Ishikawa (cell line): ENCODE measurements around the gene CHN1.

Source experiments
- CEBPB ChIP-seq: IDR thresholded peaks from 2 replicates; pipeline ENCODE4 v1.6.1; 2012
- CREB1 ChIP-seq: IDR thresholded peaks from 2 replicates; pipeline ENCODE4 v1.6.1; 2012; ENCODE audit warnings: low read depth
- EGR1 ChIP-seq: IDR thresholded peaks from 2 replicates; pipeline ENCODE4 v1.6.1; 2012
- EP300 ChIP-seq: IDR thresholded peaks from 2 replicates; pipeline ENCODE4 v1.6.1; 2012; ENCODE audit warnings: borderline replicate concordance
- FOXM1 ChIP-seq: IDR thresholded peaks from 2 replicates; pipeline ENCODE4 v1.6.1; 2012; ENCODE audit warnings: low read depth, borderline replicate concordance
- MAX ChIP-seq: IDR thresholded peaks from 2 replicates; pipeline ENCODE4 v1.6.1; 2012
- NFIC ChIP-seq: IDR thresholded peaks from 2 replicates; pipeline ENCODE4 v1.6.1; 2012
- RAD21 ChIP-seq: IDR thresholded peaks from 2 replicates; pipeline ENCODE4 v1.6.1; 2012; ENCODE audit warnings: low read depth
- TAF1 ChIP-seq: IDR thresholded peaks from 2 replicates; pipeline ENCODE4 v1.6.1; 2012; ENCODE audit warnings: low read depth, mild to moderate bottlenecking
- TCF12 ChIP-seq: IDR thresholded peaks from 2 replicates; pipeline ENCODE4 v1.6.1; 2012; ENCODE audit warnings: low read depth
- TEAD4 ChIP-seq: IDR thresholded peaks from 2 replicates; pipeline ENCODE4 v1.6.1; 2012
- USF1 ChIP-seq: IDR thresholded peaks from 2 replicates; pipeline ENCODE4 v1.6.1; 2012
- YY1 ChIP-seq: IDR thresholded peaks from 2 replicates; pipeline ENCODE4 v1.6.1; 2012; ENCODE audit warnings: low read depth
- ZBTB7A ChIP-seq: IDR thresholded peaks from 2 replicates; pipeline ENCODE4 v1.6.1; 2012; ENCODE audit warnings: low read depth
- TF ChIP-seq, protein P1 (sequence below): IDR thresholded peaks from 2 replicates; pipeline ENCODE4 v1.6.1; 2012; ENCODE audit warnings: low read depth, mild to moderate bottlenecking

Gene CHN1

GRCh38 chr2:175002547-175003274, 2.5 kb downstream of the CHN1 start:
- TF ChIP-seq EGR1 (no peak), CEBPB (no peak), MAX (no peak), USF1 (no peak), TAF1 (no peak), NFIC (no peak), TCF12 (no peak), FOXM1 (no peak), YY1 (no peak), ZBTB7A (no peak), EP300 (no peak), CREB1 (no peak), RAD21 (no peak), TEAD4 (no peak)
- TF ChIP-seq, protein P1, sequence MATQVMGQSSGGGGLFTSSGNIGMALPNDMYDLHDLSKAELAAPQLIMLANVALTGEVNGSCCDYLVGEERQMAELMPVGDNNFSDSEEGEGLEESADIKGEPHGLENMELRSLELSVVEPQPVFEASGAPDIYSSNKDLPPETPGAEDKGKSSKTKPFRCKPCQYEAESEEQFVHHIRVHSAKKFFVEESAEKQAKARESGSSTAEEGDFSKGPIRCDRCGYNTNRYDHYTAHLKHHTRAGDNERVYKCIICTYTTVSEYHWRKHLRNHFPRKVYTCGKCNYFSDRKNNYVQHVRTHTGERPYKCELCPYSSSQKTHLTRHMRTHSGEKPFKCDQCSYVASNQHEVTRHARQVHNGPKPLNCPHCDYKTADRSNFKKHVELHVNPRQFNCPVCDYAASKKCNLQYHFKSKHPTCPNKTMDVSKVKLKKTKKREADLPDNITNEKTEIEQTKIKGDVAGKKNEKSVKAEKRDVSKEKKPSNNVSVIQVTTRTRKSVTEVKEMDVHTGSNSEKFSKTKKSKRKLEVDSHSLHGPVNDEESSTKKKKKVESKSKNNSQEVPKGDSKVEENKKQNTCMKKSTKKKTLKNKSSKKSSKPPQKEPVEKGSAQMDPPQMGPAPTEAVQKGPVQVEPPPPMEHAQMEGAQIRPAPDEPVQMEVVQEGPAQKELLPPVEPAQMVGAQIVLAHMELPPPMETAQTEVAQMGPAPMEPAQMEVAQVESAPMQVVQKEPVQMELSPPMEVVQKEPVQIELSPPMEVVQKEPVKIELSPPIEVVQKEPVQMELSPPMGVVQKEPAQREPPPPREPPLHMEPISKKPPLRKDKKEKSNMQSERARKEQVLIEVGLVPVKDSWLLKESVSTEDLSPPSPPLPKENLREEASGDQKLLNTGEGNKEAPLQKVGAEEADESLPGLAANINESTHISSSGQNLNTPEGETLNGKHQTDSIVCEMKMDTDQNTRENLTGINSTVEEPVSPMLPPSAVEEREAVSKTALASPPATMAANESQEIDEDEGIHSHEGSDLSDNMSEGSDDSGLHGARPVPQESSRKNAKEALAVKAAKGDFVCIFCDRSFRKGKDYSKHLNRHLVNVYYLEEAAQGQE = no peak

GRCh38 chr2:175001566-175001965, 3.6 kb downstream of the CHN1 start:
- TF ChIP-seq CREB1 (no peak), ZBTB7A (no peak), EGR1 (no peak), EP300 (no peak), NFIC (no peak), TEAD4 (no peak), TAF1 (no peak), USF1 (no peak), CEBPB (no peak), TCF12 (no peak), MAX (no peak)
- TF ChIP-seq, protein P1 = no peak

DNA sequence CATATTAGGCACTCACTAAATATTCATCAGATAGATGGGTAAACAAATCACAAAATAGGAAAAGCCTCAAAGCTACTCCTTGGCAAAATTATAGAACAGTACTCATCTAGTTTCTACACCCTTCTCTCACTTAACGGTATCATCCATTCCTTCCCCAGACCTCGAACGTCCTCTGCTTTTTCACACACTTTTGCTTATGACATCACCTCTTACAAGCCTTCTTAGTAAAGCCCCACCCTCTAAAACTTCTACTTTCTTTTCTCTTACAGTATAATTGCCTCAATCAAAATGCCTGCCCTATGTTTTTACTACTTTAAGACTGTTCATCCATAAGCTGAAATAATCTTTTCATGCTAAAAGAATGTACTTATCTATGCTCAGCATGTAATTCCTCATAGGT, 8.1 kb downstream of the CHN1 start:
- TF ChIP-seq NFIC (no peak), CREB1 (no peak), FOXM1 (no peak), RAD21 (no peak), TEAD4 (no peak), ZBTB7A (no peak), EP300 (no peak), EGR1 (no peak), TAF1 (no peak), YY1 (no peak), USF1 (no peak), CEBPB (no peak)
- TF ChIP-seq, protein P1 = no peak
